HEK293 (cell line): ENCODE measurements around the gene GAGE10.

ENCODE experiments used
- CTCF ChIA-PET: fragments of 350-600 bp; formaldehyde crosslinking; extraction: SDS; loops from one replicate; lab custom pipeline; 2021; ENCODE audit warnings: antibody characterized with exemption; lab: Yijun Ruan, JAX
- POLR2A ChIA-PET: fragments of 300-600 bp; formaldehyde crosslinking; extraction: SDS; loops from one replicate; lab custom pipeline; 2020; ENCODE audit warnings: antibody characterized with exemption, inconsistent platforms; lab: Yijun Ruan, JAX
- H3K27ac ChIP-seq: fragments of 200-500 bp; sonication (Bioruptor generic); 2 replicates; pipeline ENCODE4 v1.5.1; 2014; ENCODE audit warnings: low read depth, low read length, control low read depth, inconsistent platforms; ENCODE audit errors: extremely low read depth
- H3K36me3 ChIP-seq, 2 experiments: fragments of 200-500 bp in 1 of 2; sonication (Bioruptor generic) in 1 of 2; 1 replicate in 1 of 2; 2 replicates in 1 of 2; pipeline ENCODE4 v1.5.1; 2014 to 2017; ENCODE audit warnings: inconsistent platforms in 2 of 2, low read length in 2 of 2; ENCODE audit not compliant: control insufficient read depth in 2 of 2, insufficient read depth in 1 of 2
- H3K4me1 ChIP-seq: fragments of 200-500 bp; sonication (Bioruptor generic); 2 replicates; pipeline ENCODE4 v1.5.1; 2014; ENCODE audit warnings: mild to moderate bottlenecking, low read length, inconsistent platforms; ENCODE audit not compliant: control insufficient read depth, insufficient read depth
- H3K4me3 ChIP-seq: 2 replicates; pipeline ENCODE4 v1.5.1; 2011; ENCODE audit warnings: low read depth, mild to moderate bottlenecking, control low read depth, low read length, moderate library complexity
- H3K9me3 ChIP-seq: fragments of 200-500 bp; sonication (Bioruptor generic); 2 replicates; pipeline ENCODE4 v1.5.1; 2014; ENCODE audit warnings: low read depth, low read length, inconsistent platforms; ENCODE audit not compliant: control insufficient read depth, insufficient read depth
- GFI1B ChIP-seq: fragments of 450-650 bp; formaldehyde crosslinking; IDR thresholded peaks from 2 replicates; pipeline ENCODE4 v1.5.1; 2016; ENCODE audit warnings: missing biosample characterization, missing genetic modification characterization
- KLF17 ChIP-seq: fragments of 450-650 bp; formaldehyde crosslinking; IDR thresholded peaks from 2 replicates; pipeline ENCODE4 v1.5.1; 2016; ENCODE audit warnings: missing biosample characterization, missing genetic modification characterization
- MEIS1 ChIP-seq: sonication (generic); formaldehyde crosslinking; IDR thresholded peaks from 2 replicates; pipeline ENCODE4 v1.8.1; 2022; ENCODE audit warnings: missing genetic modification reagents, mild to moderate bottlenecking, borderline replicate concordance
- MYNN ChIP-seq: fragments of 450-650 bp; formaldehyde crosslinking; IDR thresholded peaks from 2 replicates; pipeline ENCODE4 v1.5.1; 2016; ENCODE audit warnings: missing biosample characterization, missing genetic modification characterization, borderline replicate concordance
- RBAK ChIP-seq: fragments of 450-650 bp; formaldehyde crosslinking; IDR thresholded peaks from 2 replicates; pipeline ENCODE4 v1.5.1; 2016; ENCODE audit warnings: missing biosample characterization, missing genetic modification characterization
- TSHZ1 ChIP-seq: fragments of 450-650 bp; formaldehyde crosslinking; IDR thresholded peaks from 2 replicates; pipeline ENCODE4 v1.5.1; 2016; ENCODE audit warnings: missing biosample characterization, missing genetic modification characterization, borderline replicate concordance
- ZBTB7A ChIP-seq: fragments of 450-650 bp; formaldehyde crosslinking; IDR thresholded peaks from 2 replicates; pipeline ENCODE4 v1.5.1; 2016; ENCODE audit warnings: low read depth, missing biosample characterization, missing genetic modification characterization
- ZNF138 ChIP-seq: fragments of 450-650 bp; formaldehyde crosslinking; IDR thresholded peaks from 2 replicates; pipeline ENCODE4 v1.5.1; 2016; ENCODE audit warnings: missing biosample characterization, missing genetic modification characterization, borderline replicate concordance
- ZNF292 ChIP-seq: fragments of 450-650 bp; formaldehyde crosslinking; IDR thresholded peaks from 2 replicates; pipeline ENCODE4 v1.5.1; 2016; ENCODE audit warnings: low read depth, missing biosample characterization, missing genetic modification characterization, borderline replicate concordance
- ZNF37A ChIP-seq: fragments of 450-650 bp; IDR thresholded peaks from 2 replicates; pipeline ENCODE4 v1.5.1; 2018; ENCODE audit warnings: missing biosample characterization, missing genetic modification characterization
- ZNF449 ChIP-seq: fragments of 450-650 bp; formaldehyde crosslinking; IDR thresholded peaks from 2 replicates; pipeline ENCODE4 v1.5.1; 2017; ENCODE audit warnings: missing biosample characterization, mild to moderate bottlenecking, missing genetic modification characterization, moderate library complexity
- TF ChIP-seq, protein P1 (sequence below): fragments of 450-650 bp; formaldehyde crosslinking; IDR thresholded peaks from 2 replicates; pipeline ENCODE4 v1.5.1; 2016; ENCODE audit warnings: missing biosample characterization, missing genetic modification characterization
- TF ChIP-seq, protein P2 (sequence below): fragments of 450-650 bp; formaldehyde crosslinking; IDR thresholded peaks from 2 replicates; pipeline ENCODE4 v1.5.1; 2016; ENCODE audit warnings: missing biosample characterization, missing genetic modification characterization, low read depth
- TF ChIP-seq, protein P3 (sequence below): fragments of 450-650 bp; formaldehyde crosslinking; optimal IDR thresholded peaks from 2 replicates; pipeline ENCODE3; 2016; ENCODE audit warnings: missing biosample characterization, mild to moderate bottlenecking, missing genetic modification characterization

Gene GAGE10

GRCh38 chrX:49286581-49286980 lies 16.9 kb upstream of the GAGE10 start (continued):
- TF ChIP-seq GFI1B (tag by site-specific recombination): no peak
- TF ChIP-seq MEIS1 (CRISPR knock-in tag): no peak
- TF ChIP-seq KLF17 (tag by site-specific recombination): no peak
- TF ChIP-seq RBAK: no peak
- no peak for TF ChIP-seq MYNN (tag by site-specific recombination)

DNA sequence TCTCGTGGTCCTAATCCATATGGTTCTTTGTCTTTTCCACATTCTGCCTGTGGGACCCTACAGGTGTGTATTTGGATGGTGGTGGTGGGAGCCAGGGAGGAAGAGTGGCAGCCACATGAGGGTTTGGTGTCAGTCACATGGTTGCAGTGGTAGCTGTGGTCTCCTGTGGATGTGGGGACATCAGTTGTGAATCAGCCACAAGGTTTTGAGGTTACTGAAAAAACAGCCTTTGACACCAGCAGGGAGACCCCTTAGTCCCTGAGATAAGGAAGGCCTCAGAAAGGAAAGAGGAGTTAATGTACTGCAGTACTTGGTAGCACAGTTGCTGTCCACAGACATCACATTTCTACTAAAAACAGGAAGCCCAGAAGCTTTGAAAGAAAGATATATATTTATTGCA lies 15.8 kb upstream of the GAGE10 start:
- POLR2A ChIA-PET: no interaction called here
- Histone ChIP-seq H3K27ac (no peak overlapping the region), H3K4me1 (no peaks in the 10 kb centered on the region), H3K4me3 (no peak overlapping the region), H3K36me3 (no peaks in the 10 kb centered on the region), H3K9me3 (no peaks in the 10 kb centered on the region)
- CTCF ChIA-PET: interaction anchor here (0.9 kb wide), 1 partner anchor 551 kb away, joined by 3 read pairs; no protein-coding TSS in a partner anchor
- TF ChIP-seq TSHZ1 (tag by site-specific recombination) (no peak), ZNF138 (tag by site-specific recombination) (no peak)

GRCh38 chrX:49290215-49290614 lies 13.2 kb upstream of the GAGE10 start:
- Histone ChIP-seq H3K9me3 (no peaks in the 10 kb centered on the region), H3K36me3 (no peaks in the 10 kb centered on the region), H3K27ac (no peak overlapping the region), H3K4me1 (no peaks in the 10 kb centered on the region), H3K4me3 (no peak overlapping the region)
- POLR2A ChIA-PET: no interaction called here
- CTCF ChIA-PET: no interaction called here
- TF ChIP-seq, protein P1, sequence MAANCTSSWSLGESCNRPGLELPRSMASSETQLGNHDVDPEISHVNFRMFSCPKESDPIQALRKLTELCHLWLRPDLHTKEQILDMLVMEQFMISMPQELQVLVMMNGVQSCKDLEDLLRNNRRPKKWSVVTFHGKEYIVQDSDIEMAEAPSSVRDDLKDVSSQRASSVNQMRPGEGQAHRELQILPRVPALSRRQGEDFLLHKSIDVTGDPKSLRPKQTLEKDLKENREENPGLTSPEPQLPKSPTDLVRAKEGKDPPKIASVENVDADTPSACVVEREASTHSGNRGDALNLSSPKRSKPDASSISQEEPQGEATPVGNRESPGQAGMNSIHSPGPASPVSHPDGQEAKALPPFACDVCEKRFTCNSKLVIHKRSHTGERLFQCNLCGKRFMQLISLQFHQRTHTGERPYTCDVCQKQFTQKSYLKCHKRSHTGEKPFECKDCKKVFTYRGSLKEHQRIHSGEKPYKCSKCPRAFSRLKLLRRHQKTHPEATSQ (tag by site-specific recombination): no peak
- TF ChIP-seq ZNF37A (tag by site-specific recombination) (no peak), ZNF449 (no peak), ZBTB7A (tag by site-specific recombination) (no peak), ZNF292 (tag by site-specific recombination) (no peak)
- TF ChIP-seq, protein P2, sequence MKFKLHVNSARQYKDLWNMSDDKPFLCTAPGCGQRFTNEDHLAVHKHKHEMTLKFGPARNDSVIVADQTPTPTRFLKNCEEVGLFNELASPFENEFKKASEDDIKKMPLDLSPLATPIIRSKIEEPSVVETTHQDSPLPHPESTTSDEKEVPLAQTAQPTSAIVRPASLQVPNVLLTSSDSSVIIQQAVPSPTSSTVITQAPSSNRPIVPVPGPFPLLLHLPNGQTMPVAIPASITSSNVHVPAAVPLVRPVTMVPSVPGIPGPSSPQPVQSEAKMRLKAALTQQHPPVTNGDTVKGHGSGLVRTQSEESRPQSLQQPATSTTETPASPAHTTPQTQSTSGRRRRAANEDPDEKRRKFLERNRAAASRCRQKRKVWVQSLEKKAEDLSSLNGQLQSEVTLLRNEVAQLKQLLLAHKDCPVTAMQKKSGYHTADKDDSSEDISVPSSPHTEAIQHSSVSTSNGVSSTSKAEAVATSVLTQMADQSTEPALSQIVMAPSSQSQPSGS (tag by site-specific recombination): no peak
- TF ChIP-seq, protein P3, sequence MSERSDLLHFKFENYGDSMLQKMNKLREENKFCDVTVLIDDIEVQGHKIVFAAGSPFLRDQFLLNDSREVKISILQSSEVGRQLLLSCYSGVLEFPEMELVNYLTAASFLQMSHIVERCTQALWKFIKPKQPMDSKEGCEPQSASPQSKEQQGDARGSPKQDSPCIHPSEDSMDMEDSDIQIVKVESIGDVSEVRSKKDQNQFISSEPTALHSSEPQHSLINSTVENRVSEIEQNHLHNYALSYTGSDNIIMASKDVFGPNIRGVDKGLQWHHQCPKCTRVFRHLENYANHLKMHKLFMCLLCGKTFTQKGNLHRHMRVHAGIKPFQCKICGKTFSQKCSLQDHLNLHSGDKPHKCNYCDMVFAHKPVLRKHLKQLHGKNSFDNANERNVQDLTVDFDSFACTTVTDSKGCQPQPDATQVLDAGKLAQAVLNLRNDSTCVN (tag by site-specific recombination): no peak
